Dermis blood vessel endothelial cell (primary cell): Measurements from ENCODE around the gene TPH1. TPM values are rescaled to one million over a fixed set of nuclear protein-coding genes. Genes with fewer than 3 reads are reported as not detected.

Experiments
- DNase-seq: peaks from one replicate; pipeline ENCODE4 v3.0.0; 2010
- total RNA-seq: library from RNA; depleted of rRNA; stranded (reverse); fragments of >200 nt; gene quantifications from 2 replicates; pipeline ENCODE4 v1.2.3, GENCODE V29; 2014

TPH1 gene
- total RNA-seq: under 0.01 TPM in 1 of 2 replicates, not detected in the other

DNA sequence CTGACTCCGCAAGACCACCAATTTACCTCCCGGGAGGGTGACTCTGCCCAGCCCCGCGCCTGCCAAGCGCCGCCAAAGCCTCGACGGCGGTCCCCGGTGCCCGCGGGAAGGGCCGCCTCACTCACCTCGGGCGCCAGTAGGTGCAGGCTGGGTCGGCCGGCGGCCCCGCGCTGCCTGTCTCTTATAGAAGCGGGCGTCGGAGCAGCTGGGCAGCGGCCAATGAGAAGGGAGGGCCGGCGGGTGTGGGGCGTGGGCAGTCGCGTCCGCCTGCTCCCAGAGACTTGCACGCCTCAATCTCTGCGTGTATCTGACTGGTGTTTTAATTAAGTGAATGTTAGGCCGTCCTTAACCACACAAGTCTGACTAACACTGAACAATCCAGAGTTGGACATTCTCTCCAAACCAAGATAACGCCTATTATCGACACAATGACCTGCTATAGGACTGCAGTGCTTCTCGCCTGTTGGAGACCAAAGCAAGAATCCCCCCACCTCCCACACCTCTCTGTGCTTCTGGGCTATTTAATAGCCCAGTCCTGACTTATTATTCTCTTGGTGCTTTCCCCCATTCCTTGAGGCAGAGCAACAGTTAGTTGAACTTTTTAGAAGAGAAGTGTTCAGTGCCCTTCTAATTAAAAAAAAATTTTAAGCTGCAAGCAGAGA, at the start of gene TPH1:
TSS of gene TPH1 (minus strand) at position 154 of the 662 bp plus-strand sequence. CDS start 5,507 bp downstream, outside the sequence.
- DNase-seq: peak; percentile 21

DNA sequence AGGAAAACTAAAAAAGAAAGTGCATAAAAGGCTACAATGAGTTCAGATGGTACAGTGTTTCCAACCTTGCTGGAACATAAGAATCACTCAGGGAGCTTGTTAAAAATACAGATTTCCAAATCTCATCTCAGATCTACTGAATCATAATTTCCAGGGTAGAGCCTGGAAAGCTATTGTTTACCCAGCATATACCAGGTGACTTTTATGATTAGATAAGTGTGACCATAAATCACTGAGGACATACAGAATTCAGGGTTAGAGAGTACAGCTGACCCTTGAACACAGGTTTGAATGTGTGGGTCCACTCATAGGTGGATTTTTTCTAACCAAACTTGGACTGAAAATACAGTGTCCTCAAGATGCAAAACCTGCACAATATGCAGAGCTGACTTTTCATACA, 47.9 kb upstream of the TPH1 start:
- no peak for DNase-seq

DNA sequence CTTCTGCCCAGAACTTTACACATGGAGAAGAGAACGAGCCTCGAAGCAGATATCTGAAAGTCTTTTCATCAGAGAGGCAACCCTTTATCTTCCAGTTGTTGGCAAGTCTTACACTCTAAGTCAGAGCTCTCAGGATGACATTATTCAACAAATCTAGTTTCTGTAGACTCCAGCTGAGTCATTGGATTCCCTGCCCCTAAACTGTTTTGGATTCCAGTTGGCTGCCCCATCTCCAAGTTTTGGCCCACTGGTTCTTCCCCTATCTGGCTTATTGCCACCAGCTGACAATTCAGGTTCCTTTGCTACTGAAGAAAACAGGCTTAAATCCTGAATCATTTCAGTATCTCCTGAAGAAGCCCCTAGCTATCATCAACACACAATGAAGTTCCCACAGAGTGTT, 45.7 kb upstream of the TPH1 start:
- no peak for DNase-seq

DNA sequence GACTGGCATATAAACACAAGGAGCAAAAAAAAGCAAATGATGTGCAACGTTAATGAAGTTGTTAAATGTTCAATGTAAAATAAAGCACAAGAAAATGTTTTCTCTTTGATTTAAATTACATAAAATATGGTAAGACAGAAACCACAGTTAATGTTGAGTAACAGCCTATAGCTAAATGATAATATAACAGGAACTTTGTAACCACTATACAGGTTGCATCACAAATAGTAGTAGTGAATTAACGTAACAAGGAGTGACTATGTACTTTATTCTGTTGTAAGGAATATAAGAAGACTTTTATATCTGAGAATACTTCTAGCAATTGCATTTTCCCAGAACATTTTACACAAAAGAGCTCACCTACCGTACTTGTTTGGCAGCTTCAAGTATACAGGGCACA, 42.9 kb upstream of the TPH1 start:
- no peak for DNase-seq

DNA sequence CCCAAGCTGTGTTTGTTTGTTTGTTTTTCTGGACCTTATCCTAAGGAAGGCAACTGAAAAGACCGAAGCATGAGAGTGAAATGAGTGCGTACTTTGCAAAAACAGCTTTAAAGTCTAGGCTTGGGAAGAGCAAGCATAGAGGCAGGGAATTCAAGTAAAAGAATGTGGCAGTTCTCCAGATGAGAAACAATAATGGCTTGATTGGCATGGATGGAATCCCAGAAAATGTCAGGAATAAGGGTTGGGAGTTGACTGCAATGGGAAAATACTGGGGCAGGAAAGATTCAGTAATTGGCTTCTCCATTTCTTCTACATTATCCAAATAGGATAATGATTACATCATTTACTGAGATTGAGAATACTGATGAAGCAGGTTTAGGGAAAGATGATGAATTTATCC, 42.3 kb upstream of the TPH1 start:
- DNase-seq: no peak

DNA sequence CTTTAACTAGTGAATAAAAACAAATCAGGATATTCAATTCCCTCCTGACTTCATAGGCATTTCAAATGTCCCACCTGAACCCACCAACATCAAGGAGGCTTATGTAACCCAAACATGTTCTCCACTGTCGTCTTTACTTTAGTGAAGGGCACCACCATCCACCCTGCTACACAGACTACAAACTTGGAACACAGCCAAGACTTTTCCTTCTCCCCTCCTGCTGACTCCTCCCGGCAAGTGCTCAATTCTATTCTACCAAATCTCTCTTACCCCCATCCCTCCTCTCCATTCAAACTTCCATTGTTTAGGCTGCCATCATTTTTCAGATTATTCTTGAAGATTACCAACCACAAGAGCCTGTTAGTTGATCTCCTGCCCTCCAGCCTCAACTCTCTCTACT, 35.5 kb upstream of the TPH1 start:
- DNase-seq: peak; percentile 14

DNA sequence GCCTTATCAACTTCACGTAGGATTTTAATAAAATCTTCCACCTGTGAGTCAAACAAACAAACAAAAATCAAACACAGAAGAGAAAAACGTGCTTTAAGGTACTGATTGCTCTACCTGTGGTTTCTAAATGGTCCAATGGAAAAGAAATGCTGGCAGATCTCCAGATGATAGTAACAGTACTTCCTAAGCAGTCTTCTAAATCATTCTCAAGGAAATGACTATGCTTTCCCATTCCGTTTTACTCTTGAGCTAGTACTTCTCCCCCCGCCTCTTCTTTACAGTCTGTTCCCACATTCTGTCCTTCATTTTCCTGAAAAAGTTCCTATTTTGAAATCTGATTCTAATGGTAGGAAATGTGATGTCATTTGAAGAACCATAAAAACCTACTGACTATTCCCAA, 34.4 kb upstream of the TPH1 start:
- peak; percentile 76 for DNase-seq

DNA sequence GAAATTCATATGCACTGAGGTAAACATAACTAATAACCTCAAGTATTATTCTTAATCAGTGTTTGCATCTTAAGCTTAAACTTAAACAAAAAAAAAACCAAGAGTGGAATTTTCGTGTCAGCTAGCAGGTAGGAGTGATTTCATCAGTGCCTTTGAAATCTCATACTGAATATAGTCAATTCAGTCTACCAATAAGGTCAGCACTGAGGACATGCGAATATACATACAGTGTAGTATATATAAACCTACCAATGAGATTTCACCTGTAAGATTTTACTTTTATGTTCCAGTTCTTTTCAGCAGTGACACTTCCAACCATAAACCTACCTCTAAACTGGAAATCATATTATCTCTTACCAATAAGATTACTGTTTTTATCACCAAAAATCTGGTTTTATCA, 32.8 kb upstream of the TPH1 start:
- DNase-seq: no peak

DNA sequence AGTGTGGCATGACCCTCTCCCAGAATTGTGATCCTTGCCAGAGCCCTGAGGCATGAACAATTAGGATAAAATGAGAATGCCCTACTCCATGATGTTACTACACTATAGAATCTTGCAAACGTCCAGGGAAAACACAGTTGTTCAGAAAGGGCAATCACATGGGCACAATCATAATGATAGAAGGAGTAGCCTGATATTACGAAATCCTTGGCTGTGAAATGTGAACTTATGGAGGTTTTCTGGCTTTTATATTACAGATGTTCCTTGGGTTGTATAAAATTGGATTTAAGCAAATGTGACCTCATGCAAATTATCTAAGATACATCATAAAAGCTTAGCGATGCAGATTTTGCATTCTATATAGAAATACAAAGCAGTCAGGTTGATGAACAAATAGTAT, 29.4 kb upstream of the TPH1 start:
- DNase-seq: no peak

DNA sequence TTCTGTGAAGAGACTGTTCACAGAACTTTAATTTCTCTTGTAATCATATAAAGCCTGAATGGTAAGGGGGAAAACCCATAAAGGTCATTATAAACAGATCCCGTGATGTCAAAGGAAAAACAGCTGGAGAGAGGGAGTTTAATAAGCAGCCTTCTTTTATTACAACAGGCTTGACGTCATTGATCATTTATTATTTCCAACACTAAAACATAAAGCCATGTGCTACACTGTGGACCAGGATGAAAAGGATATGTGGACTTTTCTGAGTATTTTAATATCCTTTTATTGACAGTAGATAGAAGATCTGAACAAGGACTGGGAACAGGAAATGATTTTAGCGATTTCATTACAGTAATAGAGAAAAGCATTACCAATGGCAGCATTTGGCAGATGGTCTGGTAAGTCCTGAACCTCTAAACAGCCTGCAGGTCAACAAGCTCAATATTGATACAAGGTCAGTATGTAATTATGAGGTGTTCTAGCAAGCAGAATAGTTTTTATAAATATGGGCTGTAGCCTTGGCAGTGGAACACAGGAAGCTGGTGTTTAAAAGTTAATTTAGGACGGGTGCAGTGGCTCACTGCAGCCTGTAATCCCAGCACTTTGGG, 25.1 kb upstream of the TPH1 start:
- DNase-seq: no peak

DNA sequence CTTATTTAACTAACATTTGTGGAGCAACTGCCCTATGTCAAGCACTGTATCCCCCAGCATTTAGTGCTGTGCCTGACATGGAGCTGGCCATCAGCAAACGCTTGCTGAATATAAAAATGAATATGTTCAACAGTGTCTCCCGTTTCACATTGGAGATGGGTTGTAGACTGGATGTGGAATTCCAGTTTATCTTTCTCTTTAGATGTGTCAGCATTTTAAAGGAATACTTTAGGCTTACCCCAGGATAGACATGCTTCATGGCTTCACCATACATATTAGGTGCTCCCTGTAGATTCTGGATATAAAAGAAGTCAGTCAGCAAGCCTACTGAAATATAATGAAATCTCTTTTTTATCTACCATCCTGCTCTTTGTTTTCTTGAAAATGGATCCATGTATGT, 21.3 kb upstream of the TPH1 start:
- no peak for DNase-seq

DNA sequence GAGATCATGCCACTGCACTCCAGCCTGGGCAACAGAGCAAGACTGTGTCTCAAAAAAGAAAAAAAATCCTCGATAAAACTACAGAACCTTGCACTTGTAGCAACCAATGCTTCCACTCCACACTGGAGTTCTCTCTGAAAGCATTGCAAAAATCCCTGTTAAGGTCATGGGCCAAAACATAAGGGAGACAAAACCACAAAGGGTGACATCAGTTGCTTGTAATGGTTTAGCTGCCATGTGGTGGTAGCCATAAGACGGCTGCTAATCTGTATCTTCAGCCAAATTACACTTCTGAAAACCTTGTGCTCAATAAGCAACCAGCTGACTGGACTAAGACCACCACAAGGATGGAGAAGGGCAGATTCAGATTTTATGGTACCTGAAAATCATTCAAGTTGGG, 20.6 kb upstream of the TPH1 start:
- no peak for DNase-seq

DNA sequence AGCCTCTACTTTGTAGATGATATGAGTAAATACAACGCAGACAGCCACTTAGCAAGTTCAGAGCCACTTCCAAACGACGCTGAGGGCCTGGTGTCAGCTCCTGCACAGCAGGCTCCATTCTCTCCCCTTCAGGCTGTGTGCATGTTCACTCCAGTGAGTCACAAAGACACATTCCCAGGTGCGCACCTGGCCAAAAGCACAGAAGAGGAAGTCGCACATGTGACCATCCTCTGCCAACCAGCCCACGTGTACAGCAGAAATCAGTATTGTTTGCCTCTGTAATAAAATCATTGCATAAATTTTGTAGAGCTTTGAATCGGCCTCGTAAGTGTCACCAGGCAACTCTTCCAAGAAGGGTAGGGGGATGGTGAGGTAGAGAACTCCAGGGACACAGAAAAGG, 19.5 kb upstream of the TPH1 start:
- DNase-seq: no peak

DNA sequence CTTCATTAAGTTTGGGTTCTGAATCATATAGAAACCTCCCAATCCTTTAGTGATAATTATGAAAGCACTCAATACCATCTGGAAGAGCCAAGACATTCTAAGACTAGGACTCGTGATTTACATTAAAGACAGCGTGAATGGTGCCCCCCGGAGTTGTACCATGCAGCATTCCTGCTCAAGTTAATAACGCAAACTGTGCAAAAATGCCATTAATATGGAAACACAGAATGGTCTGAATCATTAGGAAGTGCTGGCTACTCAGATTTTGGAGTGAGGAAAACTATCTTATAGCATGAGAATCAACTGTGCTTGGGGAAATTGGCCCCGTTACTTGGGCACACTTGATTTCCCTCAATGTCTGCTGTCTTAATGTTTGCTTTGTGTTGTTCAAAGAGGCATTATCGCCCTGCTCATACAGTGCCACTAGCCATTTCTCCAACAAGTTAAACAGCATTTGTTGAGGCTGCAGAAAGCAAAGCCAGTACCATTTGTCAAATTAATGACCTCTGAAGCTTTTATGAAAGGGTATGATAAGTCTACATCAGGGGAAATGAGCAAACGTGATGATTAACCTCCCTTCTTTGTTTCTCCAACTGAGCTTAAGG, 18.5 kb upstream of the TPH1 start:
- DNase-seq: no peak

DNA sequence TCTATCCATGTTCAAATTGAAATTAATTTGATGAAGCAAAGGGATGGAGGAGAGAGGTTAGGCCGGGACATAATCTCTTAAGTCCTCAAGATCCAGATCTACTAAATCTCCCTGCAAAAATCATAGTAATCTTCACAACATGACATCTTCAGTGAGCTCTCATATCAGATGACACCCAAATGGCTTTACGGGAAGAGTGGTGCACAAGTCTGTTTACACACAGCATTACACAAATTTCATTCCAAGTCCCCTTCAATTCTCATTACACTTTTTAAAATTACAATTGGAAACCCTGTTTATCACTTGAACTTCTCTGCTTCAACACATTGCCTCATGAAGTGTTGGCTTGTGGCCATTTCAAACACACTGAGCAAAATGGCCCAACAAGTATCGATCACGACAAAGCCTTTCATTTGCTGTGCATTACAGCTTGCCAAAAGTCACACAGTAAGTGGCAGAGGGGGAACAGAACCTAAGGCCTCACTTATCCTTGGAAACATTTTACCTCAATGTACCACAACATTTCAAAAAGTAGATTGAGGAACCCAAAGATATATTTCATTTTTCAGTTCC, 17.9 kb upstream of the TPH1 start:
- DNase-seq: no peak

DNA sequence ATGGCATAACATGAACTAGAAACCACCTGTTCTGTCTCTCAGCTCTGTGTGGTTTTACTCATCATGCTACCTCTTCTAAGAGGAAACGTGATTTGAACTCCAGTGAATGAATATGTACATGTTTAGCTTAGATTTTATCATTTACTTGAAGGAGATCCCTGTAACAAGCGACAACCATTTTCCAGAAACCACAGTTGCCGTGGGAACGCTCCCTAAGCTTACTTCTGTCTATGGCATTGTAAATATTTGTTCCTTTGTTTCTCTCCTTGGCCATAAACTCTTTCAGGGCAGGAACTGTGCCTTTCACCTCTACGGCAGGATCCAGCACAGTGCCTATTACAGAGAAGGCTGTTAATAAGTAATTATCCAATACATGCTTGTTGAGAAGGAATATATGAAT, 17.1 kb upstream of the TPH1 start:
- no peak for DNase-seq

DNA sequence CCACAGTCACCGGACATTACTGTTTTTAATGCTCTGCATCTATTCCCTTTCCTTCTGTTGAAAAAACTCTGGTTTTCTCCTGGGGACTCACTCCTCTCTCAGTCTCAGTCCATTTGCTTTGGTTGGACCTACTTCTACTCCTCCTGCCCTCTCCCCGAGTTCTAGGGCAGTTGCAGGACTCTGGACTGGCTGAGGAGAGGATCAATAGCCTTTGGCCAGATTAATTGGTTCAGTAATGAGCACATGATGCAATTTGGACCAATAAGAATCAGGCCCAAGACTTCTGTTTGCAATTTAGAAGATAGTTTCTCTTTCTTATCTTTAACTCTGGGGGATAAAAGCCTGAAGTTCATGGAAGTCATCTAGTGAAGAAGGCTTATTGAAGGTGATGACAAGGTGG, 15.3 kb upstream of the TPH1 start:
- no peak for DNase-seq

DNA sequence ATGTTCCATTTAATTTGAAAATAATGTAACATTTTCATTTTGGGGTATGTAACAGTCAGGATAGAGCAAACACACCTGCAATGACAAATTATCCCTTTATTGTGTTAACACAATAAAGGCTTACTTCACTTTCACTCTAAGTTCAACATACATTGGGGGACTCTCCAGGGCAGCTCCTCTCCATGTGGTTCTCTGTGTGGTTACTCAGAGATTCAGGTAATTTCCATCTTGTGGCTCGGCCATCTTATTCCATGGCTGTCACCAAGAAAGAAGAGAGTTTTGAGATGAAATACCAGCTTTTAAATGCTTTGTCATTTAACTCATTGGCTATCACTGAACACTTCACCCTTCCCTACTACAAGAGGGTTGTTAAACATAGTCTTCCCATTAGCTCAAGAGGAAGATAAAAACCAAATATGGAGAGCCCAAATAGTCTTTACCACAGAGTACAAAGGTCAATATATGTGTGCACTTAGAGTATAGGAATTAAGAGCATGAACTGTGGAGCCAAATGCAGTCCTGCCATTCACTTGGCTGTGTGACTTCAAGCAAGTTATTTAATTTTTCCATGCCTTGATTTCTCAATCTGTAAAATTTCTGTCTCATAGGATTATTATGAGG, 10.6 kb upstream of the TPH1 start:
- DNase-seq: no peak

DNA sequence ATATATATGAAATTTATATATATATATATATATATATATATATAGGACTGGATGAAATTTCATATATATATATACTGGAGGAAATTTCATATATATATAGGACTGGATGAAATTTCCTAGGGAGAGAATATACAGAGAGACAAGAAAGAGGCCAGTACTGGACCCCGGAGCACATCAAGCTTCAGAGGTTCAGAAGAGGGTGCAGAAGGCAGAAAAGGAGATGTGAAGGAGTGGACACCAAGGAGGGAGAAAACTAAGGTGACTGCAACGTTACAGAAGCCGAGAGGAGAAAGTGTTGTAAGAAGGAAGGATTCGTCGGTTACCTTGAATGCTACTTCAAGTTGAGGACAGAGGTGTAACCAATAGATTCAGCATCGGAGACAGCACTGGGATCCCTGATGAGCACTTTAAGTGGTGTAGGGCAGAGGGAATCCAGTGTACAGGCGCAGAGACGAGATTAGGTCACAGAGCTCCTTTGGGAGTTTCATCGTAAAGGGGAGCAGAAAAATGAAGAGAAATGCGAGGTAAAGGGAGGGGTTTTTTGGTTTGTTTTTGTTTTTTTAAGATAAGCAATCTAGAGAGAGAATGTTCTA, 8.5 kb upstream of the TPH1 start:
- no peak for DNase-seq

DNA sequence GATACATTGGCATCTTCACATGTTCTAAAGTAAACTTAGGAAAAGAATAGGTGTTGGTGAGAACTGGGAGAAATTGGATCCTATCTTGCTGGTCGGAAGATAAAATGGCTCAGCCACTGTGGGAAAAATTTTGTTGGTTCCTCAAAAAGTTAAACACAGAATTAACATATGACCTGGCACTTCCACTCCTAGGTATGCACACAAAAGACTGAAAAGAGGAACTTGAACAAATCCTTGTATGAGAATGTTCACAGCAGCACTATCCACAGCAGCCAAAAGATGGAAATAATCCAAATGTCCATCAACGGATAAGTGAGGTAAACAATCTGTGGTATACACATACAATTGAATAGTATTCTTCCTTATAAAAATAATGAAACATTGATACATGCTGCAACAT, 4.8 kb upstream of the TPH1 start:
- DNase-seq: no peak

DNA sequence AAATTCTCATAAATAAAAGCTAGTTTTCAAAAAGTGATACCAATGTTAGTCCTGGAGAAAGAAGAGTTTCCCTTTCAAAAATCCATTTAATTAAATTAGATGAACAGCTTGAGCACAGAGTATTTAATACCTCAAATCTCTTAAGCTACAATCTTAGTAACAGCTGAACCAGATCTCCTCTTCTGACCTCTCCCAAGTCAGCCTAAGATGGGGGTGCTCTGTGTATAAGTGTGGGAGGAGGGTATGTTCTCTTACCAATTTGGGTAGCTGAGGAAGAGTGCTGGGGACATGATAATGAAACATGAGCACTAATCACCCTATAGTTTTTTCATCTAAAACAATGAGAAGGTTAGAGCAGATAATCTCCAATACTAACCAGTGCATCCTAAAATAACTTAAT, 9.6 kb downstream of the TPH1 start:
- DNase-seq: no peak

DNA sequence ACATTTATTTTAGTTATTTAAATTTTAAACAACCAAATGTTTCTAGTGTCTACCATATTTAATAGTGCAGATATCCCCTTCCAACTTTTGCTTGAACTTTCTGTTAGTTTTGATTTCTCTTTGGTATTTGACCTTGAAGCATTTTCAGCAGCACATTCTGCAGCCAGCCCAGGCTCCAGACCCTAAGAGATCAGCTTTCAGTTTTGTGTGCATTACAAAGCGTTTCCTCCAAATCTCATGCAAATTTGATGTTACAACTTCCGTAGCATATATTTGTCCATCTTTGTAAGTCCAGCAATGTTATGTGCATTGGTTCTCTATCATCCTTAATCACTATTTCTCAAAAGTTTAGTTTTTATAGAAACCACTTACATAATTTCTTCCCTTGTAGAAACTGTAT, 18.6 kb downstream of the TPH1 start:
- no peak for DNase-seq

DNA sequence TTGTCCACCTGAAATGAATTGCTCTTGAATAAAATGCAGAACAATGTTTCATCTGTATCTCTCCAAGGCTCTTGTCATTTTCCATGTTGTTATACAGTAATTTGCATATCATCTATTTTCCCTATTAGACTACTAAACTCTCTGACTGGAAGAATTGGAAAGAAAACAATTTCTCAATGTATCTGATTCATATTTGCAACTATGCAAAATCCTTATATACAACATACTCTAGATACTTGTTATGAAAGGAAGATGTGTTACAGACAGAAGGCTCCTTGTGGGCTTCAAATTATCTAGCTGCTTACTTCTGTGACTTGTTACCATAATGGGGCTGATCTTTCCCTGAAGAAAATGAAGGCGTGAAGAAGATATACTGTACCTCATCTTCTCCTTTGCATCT, 23.6 kb downstream of the TPH1 start:
- no peak for DNase-seq
